Ishikawa (cell line): ENCODE results near the gene CFAP57.
A peak's percentile ranks its signal among the peaks of the same experiment; 100 is the strongest.

Experiments used
- CEBPB ChIP-seq: IDR thresholded peaks from 2 replicates; pipeline ENCODE4 v1.6.1; 2012
- CREB1 ChIP-seq: IDR thresholded peaks from 2 replicates; pipeline ENCODE4 v1.6.1; 2012; ENCODE audit warnings: low read depth
- EGR1 ChIP-seq: IDR thresholded peaks from 2 replicates; pipeline ENCODE4 v1.6.1; 2012
- EP300 ChIP-seq: IDR thresholded peaks from 2 replicates; pipeline ENCODE4 v1.6.1; 2012; ENCODE audit warnings: borderline replicate concordance
- FOXM1 ChIP-seq: IDR thresholded peaks from 2 replicates; pipeline ENCODE4 v1.6.1; 2012; ENCODE audit warnings: low read depth, borderline replicate concordance
- NFIC ChIP-seq: IDR thresholded peaks from 2 replicates; pipeline ENCODE4 v1.6.1; 2012
- RAD21 ChIP-seq: IDR thresholded peaks from 2 replicates; pipeline ENCODE4 v1.6.1; 2012; ENCODE audit warnings: low read depth
- TAF1 ChIP-seq: IDR thresholded peaks from 2 replicates; pipeline ENCODE4 v1.6.1; 2012; ENCODE audit warnings: low read depth, mild to moderate bottlenecking
- TCF12 ChIP-seq: IDR thresholded peaks from 2 replicates; pipeline ENCODE4 v1.6.1; 2012; ENCODE audit warnings: low read depth
- TEAD4 ChIP-seq: IDR thresholded peaks from 2 replicates; pipeline ENCODE4 v1.6.1; 2012
- USF1 ChIP-seq: IDR thresholded peaks from 2 replicates; pipeline ENCODE4 v1.6.1; 2012
- YY1 ChIP-seq: IDR thresholded peaks from 2 replicates; pipeline ENCODE4 v1.6.1; 2012; ENCODE audit warnings: low read depth
- ZBTB7A ChIP-seq: IDR thresholded peaks from 2 replicates; pipeline ENCODE4 v1.6.1; 2012; ENCODE audit warnings: low read depth
- TF ChIP-seq, protein P1 (sequence below): IDR thresholded peaks from 2 replicates; pipeline ENCODE4 v1.6.1; 2012; ENCODE audit warnings: low read depth, mild to moderate bottlenecking
- TF ChIP-seq, protein P2 (sequence below): IDR thresholded peaks from 2 replicates; pipeline ENCODE4 v1.6.1; 2012

The CFAP57 gene

DNA sequence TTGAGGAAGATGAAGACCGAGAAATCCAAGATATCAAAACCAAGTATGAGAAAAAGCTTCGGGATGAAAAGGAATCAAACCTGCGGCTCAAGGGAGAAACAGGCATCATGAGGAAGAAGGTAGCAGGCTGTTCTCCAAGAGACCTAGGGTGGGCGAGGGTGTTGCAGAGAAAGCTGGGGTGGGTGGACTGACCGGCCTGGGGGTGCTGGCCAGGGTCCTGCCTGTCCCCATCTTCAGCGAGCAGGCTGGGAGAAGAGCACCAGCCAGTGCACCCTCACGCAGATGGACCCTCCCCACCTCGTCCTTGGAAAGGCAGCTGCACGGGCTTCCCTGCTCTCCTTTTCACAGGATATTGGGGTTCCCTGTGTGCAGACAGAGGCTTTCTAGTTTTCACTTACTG, 50.7 kb downstream of the CFAP57 start:
- TF ChIP-seq EGR1 (no peak), TCF12 (no peak), FOXM1 (no peak), CREB1 (no peak), TEAD4 (no peak), ZBTB7A (no peak)
- TF ChIP-seq, protein P1, sequence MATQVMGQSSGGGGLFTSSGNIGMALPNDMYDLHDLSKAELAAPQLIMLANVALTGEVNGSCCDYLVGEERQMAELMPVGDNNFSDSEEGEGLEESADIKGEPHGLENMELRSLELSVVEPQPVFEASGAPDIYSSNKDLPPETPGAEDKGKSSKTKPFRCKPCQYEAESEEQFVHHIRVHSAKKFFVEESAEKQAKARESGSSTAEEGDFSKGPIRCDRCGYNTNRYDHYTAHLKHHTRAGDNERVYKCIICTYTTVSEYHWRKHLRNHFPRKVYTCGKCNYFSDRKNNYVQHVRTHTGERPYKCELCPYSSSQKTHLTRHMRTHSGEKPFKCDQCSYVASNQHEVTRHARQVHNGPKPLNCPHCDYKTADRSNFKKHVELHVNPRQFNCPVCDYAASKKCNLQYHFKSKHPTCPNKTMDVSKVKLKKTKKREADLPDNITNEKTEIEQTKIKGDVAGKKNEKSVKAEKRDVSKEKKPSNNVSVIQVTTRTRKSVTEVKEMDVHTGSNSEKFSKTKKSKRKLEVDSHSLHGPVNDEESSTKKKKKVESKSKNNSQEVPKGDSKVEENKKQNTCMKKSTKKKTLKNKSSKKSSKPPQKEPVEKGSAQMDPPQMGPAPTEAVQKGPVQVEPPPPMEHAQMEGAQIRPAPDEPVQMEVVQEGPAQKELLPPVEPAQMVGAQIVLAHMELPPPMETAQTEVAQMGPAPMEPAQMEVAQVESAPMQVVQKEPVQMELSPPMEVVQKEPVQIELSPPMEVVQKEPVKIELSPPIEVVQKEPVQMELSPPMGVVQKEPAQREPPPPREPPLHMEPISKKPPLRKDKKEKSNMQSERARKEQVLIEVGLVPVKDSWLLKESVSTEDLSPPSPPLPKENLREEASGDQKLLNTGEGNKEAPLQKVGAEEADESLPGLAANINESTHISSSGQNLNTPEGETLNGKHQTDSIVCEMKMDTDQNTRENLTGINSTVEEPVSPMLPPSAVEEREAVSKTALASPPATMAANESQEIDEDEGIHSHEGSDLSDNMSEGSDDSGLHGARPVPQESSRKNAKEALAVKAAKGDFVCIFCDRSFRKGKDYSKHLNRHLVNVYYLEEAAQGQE: peak; percentile 62

DNA sequence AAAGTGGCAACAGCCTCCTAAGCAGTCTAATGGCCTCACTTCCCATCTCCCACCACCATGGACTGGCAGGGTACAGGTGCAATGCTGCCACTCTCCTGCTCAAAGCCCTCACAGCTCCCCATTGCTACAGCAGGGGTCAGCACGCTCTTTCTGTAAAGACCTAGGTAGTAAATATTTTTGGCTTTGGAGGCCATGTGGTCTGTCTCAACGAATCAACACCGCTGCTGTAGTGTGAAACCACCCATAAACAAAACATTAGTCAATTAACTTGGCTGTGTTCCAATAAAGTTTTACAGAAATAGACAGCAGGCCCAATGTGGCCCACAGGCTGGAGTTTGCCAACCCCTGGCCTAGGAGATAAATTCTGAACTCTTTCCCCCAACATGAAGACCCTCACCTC, 53.0 kb downstream of the CFAP57 start:
- TF ChIP-seq EP300 (no peak), USF1 (peak; percentile 74), RAD21 (peak; percentile 37), CREB1 (no peak), TEAD4 (no peak), NFIC (peak; percentile 48), EGR1 (no peak)
- TF ChIP-seq, protein P1: no peak

DNA sequence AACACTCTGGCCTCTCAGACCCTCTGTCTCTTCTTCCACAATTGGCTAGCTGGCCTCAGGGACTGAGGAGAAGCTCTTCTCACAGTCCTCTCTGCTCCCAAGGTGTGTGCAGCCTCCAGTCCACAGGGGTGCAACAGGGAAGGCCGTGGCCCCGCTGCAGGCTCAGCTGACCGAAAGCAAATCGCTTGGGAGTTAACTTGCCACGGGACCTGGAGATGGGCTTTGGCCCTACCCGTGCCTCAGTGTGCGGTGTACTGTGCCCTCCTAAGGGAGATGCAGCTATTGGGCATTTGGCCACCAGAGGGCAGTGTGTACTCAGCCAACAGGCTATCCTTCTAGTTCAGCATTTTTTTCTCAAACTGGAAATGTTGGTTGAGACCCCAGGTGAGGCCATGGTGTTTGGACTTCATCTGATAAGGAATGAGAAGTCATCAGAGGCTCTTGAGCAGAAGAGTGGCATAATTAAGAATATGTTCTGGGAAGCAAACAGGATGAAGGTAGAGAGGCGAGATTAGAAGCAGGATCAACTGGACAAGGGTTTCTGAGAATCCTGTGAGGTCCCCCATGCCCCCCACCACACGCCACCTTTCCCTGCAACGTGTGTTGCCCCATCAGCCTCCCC, 55.1 kb downstream of the CFAP57 start:
- TF ChIP-seq EP300: no peak
- TF ChIP-seq YY1: no peak
- TF ChIP-seq, protein P2, sequence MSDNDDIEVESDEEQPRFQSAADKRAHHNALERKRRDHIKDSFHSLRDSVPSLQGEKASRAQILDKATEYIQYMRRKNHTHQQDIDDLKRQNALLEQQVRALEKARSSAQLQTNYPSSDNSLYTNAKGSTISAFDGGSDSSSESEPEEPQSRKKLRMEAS: no peak
- TF ChIP-seq CEBPB: no peak
- TF ChIP-seq, protein P1: no peak
- no peak for TF ChIP-seq EGR1
- TF ChIP-seq TAF1: peak; percentile 19; the same call in 1 of the 2 replicates
- TF ChIP-seq RAD21: peak; percentile 98
- 0 out of 2 replicates have a peak, but pooled peaks have one; percentile 45 for TF ChIP-seq ZBTB7A

- TF ChIP-seq FOXM1: no peak
- TF ChIP-seq EGR1: no peak
- no peak for TF ChIP-seq TCF12
- no peak for TF ChIP-seq TAF1
- TF ChIP-seq RAD21: no peak
- TF ChIP-seq USF1: no peak
- no peak for TF ChIP-seq NFIC
- no peak for TF ChIP-seq CEBPB
- no peak for TF ChIP-seq EP300
- TF ChIP-seq, protein P2: no peak
- no peak for TF ChIP-seq TEAD4
- no peak for TF ChIP-seq ZBTB7A
Observed at GRCh38 chr1:43229826-43230780, 58.0 kb downstream of the CFAP57 start.
